ENCODE data around the gene MYO6. TPM values are rescaled to one million over a fixed set of nuclear protein-coding genes. Genes with fewer than 3 reads are reported as not detected.

Gene MYO6
- total RNA-seq, 2 donors from 2014 or later = 72.3 to 80.9 TPM

- H3K9ac ChIP-seq (ENCODE audit: low read depth in 2 of 2, low read length in 2 of 2) = no peak overlapping the region
- TF ChIP-seq CTCF (IDR thresholded peaks at IDR 0.05) = no peak
- no peaks in the 10 kb centered on the region for H3K9me3 ChIP-seq
- no peaks in the 10 kb centered on the region for H3K36me3 ChIP-seq
- DNase-seq = no peak
- H3K4me1 ChIP-seq = no peaks in the 10 kb centered on the region
- no peak overlapping the region for H3K27ac ChIP-seq
- no peak overlapping the region for H3K4me3 ChIP-seq
- intact Hi-C loops (cut with DNase I) = no loop called here
- H3K27me3 ChIP-seq = no peaks in the 10 kb centered on the region
Observed at GRCh38 chr6:75815756-75816155, 66.7 kb downstream of the MYO6 start.

GRCh38 chr6:75818098-75818855, 69.2 kb downstream of the MYO6 start:
- H3K27ac ChIP-seq = no peak overlapping the region
- no peak overlapping the region for H3K9ac ChIP-seq (ENCODE audit: low read depth in 2 of 2, low read length in 2 of 2)
- TF ChIP-seq CTCF (IDR thresholded peaks at IDR 0.05) = no peak
- H3K27me3 ChIP-seq = no peaks in the 10 kb centered on the region
- H3K36me3 ChIP-seq = no peaks in the 10 kb centered on the region
- intact Hi-C loops (cut with DNase I) = no loop called here
- DNase-seq = no peak
- no peaks in the 10 kb centered on the region for H3K9me3 ChIP-seq
- H3K4me1 ChIP-seq = no peaks in the 10 kb centered on the region
- H3K4me3 ChIP-seq = no peak overlapping the region

GRCh38 chr6:75819776-75820487, 70.9 kb downstream of the MYO6 start:
- Histone ChIP-seq H3K27me3 (no peaks in the 10 kb centered on the region), H3K4me3 (no peak overlapping the region), H3K36me3 (no peaks in the 10 kb centered on the region), H3K9ac (ENCODE audit: low read depth in 2 of 2, low read length in 2 of 2) (no peak overlapping the region), H3K27ac (no peak overlapping the region), H3K4me1 (no peaks in the 10 kb centered on the region), H3K9me3 (no peaks in the 10 kb centered on the region)
- TF ChIP-seq CTCF (IDR thresholded peaks at IDR 0.05) = no peak
- DNase-seq = no peak
- intact Hi-C loops (cut with DNase I) = no loop called here

DNA sequence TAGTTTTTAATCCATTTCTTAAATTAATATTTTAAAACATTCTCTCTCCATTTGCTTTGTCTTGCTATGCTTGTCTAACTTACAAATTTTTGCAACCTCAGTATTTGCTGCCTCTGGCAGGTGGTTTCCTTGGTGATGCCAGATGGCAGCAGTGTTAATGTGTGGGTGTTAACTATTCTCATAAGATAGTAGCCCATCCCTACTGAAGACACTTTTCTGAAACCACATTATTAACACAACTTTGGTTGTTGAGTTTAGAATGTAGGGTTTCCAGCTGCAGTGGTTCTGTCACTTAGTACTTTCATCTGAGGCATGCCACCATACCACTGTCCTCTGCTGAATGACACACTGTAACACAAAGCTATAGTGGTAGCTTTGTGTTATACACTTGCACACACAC, 75.1 kb downstream of the MYO6 start:
- no peak overlapping the region for H3K27ac ChIP-seq
- no peak overlapping the region for H3K4me3 ChIP-seq
- no peak for TF ChIP-seq CTCF (IDR thresholded peaks at IDR 0.05)
- no peaks in the 10 kb centered on the region for H3K36me3 ChIP-seq
- H3K4me1 ChIP-seq = no peaks in the 10 kb centered on the region
- no peaks in the 10 kb centered on the region for H3K27me3 ChIP-seq
- H3K9me3 ChIP-seq = no peaks in the 10 kb centered on the region
- H3K9ac ChIP-seq (ENCODE audit: low read depth in 2 of 2, low read length in 2 of 2) = no peak overlapping the region
- no peak for DNase-seq
- intact Hi-C loops (cut with DNase I) = no loop called here

- Histone ChIP-seq H3K27ac (no peak overlapping the region), H3K9ac (ENCODE audit: low read depth in 2 of 2, low read length in 2 of 2) (no peak overlapping the region), H3K9me3 (no peaks in the 10 kb centered on the region), H3K27me3 (no peaks in the 10 kb centered on the region), H3K4me1 (no peaks in the 10 kb centered on the region), H3K4me3 (no peak overlapping the region), H3K36me3 (no peaks in the 10 kb centered on the region)
- intact Hi-C loops (cut with DNase I) = no loop called here
- DNase-seq = no peak
- TF ChIP-seq CTCF (IDR thresholded peaks at IDR 0.05) = no peak
Observed at GRCh38 chr6:75827163-75827562, 78.1 kb downstream of the MYO6 start.
